PC-9 (cell line): ENCODE data around the gene RING1. TPM values are rescaled to one million over a fixed set of nuclear protein-coding genes. Genes with fewer than 3 reads are reported as not detected.

ENCODE experiments used
- BruUV-seq: library from RNA; stranded (reverse); fragments of 400-500 nt; replicated peaks from 2 replicates; lab custom pipeline; 2021; lab: Mats Ljungman, UMichigan
- CTCF ChIA-PET: fragments of 300-600 bp; sonication (Branson Sonifier 250); formaldehyde crosslinking; loops from one replicate; lab custom pipeline; 2022; ENCODE audit warnings: antibody characterized with exemption; lab: Charles Lee
- POLR2A ChIA-PET: fragments of 300-600 bp; sonication (Branson Sonifier 250); formaldehyde crosslinking; loops from one replicate; lab custom pipeline; 2022; ENCODE audit warnings: antibody characterized with exemption; ENCODE audit not compliant: unreplicated experiment; lab: Charles Lee
- DNase-seq, 2 experiments: peaks; one replicate each; pipeline versions ENCODE4 v3.0.0 to v3.0.0-alpha.2; 2015 to 2022; ENCODE audit warnings: mixed read lengths in 1 of 2
- H2AFZ ChIP-seq: fragments of 200-600 bp; sonication (generic); 2 replicates; pipeline ENCODE4 v1.8.1; 2017; ENCODE audit warnings: antibody characterized with exemption
- H3F3A ChIP-seq: fragments of 200-600 bp; sonication (generic); 2 replicates; pipeline ENCODE4 v1.8.1; 2017; ENCODE audit warnings: antibody characterized with exemption, mild to moderate bottlenecking, low read depth; ENCODE audit not compliant: insufficient read depth
- H3K27ac ChIP-seq: fragments of 200-600 bp; sonication (generic); 2 replicates; pipeline ENCODE4 v1.6.1; 2016; ENCODE audit warnings: mixed run types
- H3K27me3 ChIP-seq: fragments of 200-600 bp; sonication (generic); 2 replicates; pipeline ENCODE4 v1.6.1; 2016; ENCODE audit warnings: low read depth, mixed run types; ENCODE audit not compliant: insufficient read depth
- H3K36me3 ChIP-seq: fragments of 200-600 bp; sonication (generic); 2 replicates; pipeline ENCODE4 v1.6.1; 2016; ENCODE audit warnings: low read depth, mixed run types
- H3K4me1 ChIP-seq: fragments of 200-600 bp; sonication (generic); replicated peaks from 2 replicates; pipeline ENCODE4 v1.6.1; 2016; ENCODE audit warnings: mixed run types; ENCODE audit not compliant: insufficient read depth
- H3K4me2 ChIP-seq: fragments of 200-600 bp; sonication (generic); 2 replicates; pipeline ENCODE4 v1.6.1; 2017; ENCODE audit warnings: mixed run types
- H3K4me3 ChIP-seq: fragments of 200-600 bp; sonication (generic); 2 replicates; pipeline ENCODE4 v1.6.1; 2016; ENCODE audit warnings: mixed run types
- H3K79me2 ChIP-seq: fragments of 200-600 bp; sonication (generic); 2 replicates; pipeline ENCODE4 v1.6.1; 2017; ENCODE audit warnings: low read depth, mixed run types
- H3K9me2 ChIP-seq: fragments of 200-600 bp; sonication (generic); 2 replicates; pipeline ENCODE4 v1.8.1; 2017; ENCODE audit warnings: mild to moderate bottlenecking; ENCODE audit not compliant: insufficient read depth
- H3K9me3 ChIP-seq: fragments of 200-600 bp; sonication (generic); 2 replicates; pipeline ENCODE4 v1.8.1; 2016; ENCODE audit warnings: low read depth; ENCODE audit not compliant: insufficient read depth
- H4K20me1 ChIP-seq: fragments of 200-600 bp; sonication (generic); 2 replicates; pipeline ENCODE4 v1.8.1; 2017; ENCODE audit not compliant: insufficient read depth
- CTCF ChIP-seq: fragments of 200-600 bp; sonication (generic); conservative IDR thresholded peaks from 2 replicates; pipeline ENCODE4 v1.6.1; 2017; ENCODE audit warnings: mixed run types, antibody characterized with exemption, mild to moderate bottlenecking, moderate library complexity
- EZH2 ChIP-seq: fragments of 200-600 bp; sonication (generic); IDR thresholded peaks from 2 replicates; pipeline ENCODE4 v1.8.0; 2017; ENCODE audit warnings: antibody characterized with exemption, low read depth
- intact Hi-C: fragments of 100-400 bp; cut with micrococcal nuclease; formaldehyde crosslinking; loops from one replicate; pipeline ENCODE4 v1.10.0; 2022; ENCODE audit not compliant: unreplicated experiment
- total RNA-seq: library from RNA; stranded (reverse); gene quantifications from 2 replicates; pipeline ENCODE4 v1.2.3, GENCODE V29; 2021

Gene RING1
- total RNA-seq, 1 experiment from 2014 or later = 18.9 TPM

- TF ChIP-seq EZH2 = no peak
- TF ChIP-seq CTCF = no peak
- Histone ChIP-seq H3K9me2 (no peaks in the 10 kb centered on the region), H3K4me1 (peaks cover 38% of the 10 kb centered on the region), H3K9me3 (no peaks in the 10 kb centered on the region), H3F3A (peaks cover 39% of the 10 kb centered on the region; the same call in 1 of the 2 replicates), H4K20me1 (peaks cover 6% of the 10 kb centered on the region; the same call in 1 of the 2 replicates), H3K4me2 (peak overlapping the region; percentile 88), H2AFZ (no peak overlapping the region), H3K27me3 (no peaks in the 10 kb centered on the region), H3K36me3 (peaks cover 29% of the 10 kb centered on the region), H3K79me2 (peaks cover 23% of the 10 kb centered on the region), H3K27ac (0 out of 2 replicates have a peak overlapping the region, but pooled peaks have one; percentile 14), H3K4me3 (no peak overlapping the region)
- intact Hi-C loops = loop anchor here (10.0 kb wide), 2 partner anchors 69 to 209 kb away; partner anchors contain the start of genes B3GALT4, CUTA, PHF1 and RPS18
- CTCF ChIA-PET = no interaction called here
- DNase-seq = no peak
- BruUV-seq = TSS peak; percentile 9
- POLR2A ChIA-PET = interaction anchor here (0.5 kb wide), 1 partner anchor 44 kb away, joined by 5 read pairs; no protein-coding TSS in a partner anchor
These were observed 2.1 kb upstream of the RING1 start for GRCh38 chr6:33206027-33206863.

DNA sequence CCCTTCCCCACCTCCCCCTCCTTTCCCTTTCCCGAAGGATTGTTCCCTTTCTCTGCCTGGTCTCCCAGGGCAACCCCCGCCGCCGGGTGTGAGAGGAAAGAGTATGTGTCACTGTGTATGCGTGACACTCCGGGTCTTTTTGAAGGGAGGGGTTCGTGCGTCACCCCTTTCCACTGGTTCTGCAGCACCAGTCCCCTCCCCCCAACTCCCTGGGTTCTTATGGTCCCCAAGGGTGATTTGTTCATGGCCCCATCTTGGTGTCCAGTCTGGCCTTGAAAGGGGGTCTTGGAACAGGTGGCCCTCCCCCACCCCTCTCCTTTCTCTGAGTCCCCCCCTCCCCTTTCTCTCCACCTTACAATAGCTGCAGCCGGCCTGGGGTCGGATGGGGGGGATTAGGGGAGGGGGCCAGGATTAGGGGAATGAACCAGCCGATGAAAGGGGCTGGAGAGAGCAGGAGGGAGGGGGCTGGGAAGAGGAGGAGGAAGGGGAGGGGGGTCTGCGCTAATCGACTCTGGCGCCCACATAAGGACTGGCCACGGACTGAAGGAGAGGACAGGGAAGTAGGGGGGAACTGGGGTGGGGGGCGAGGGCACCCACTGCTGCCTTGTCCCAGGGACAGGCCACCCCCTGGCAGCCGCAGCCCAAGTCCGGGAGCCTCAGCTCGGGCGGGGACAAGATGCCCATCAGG lies 1.3 kb upstream of the RING1 start:
- ChIA-PET POLR2A (no interaction called here), CTCF (interaction anchor here (0.7 kb wide), 2 partner anchors 42 to 355 kb away, joined by 8 to 10 read pairs; no protein-coding TSS in a partner anchor)
- peaks cover 16% of the 10 kb centered on the region for H3K79me2 ChIP-seq
- peak overlapping the region; percentile 98; the same call in 1 of the 2 replicates for H2AFZ ChIP-seq
- H3F3A ChIP-seq = peaks cover 39% of the 10 kb centered on the region; the same call in 1 of the 2 replicates
- H3K4me1 ChIP-seq = peaks cover 34% of the 10 kb centered on the region
- intact Hi-C loops = loop anchor here (10.0 kb wide), 2 partner anchors 68 to 208 kb away; partner anchors contain the start of genes B3GALT4, CUTA, PHF1 and RPS18
- TF ChIP-seq CTCF = no peak
- no peak for TF ChIP-seq EZH2
- no peaks in the 10 kb centered on the region for H3K27me3 ChIP-seq
- no peaks in the 10 kb centered on the region for H3K9me3 ChIP-seq
- H3K9me2 ChIP-seq = no peaks in the 10 kb centered on the region
- H3K4me3 ChIP-seq = peak overlapping the region; percentile 98
- DNase-seq = peak in 1 of 2 experiments; percentile 42
- no peak overlapping the region; the same call in 1 of the 2 replicates for H3K27ac ChIP-seq
- H3K4me2 ChIP-seq = peak overlapping the region; percentile 95
- peaks cover 26% of the 10 kb centered on the region for H3K36me3 ChIP-seq
- H4K20me1 ChIP-seq = 0 out of 2 replicates have a peak, but pooled peaks cover 3% of the 10 kb centered on the region
- no TSS peak for BruUV-seq
